GM15510 (cell line): Measurements from ENCODE around the gene ATP6V0D1.

Experiments used
- POLR2A ChIP-seq: IDR thresholded peaks from 3 replicates; pipeline ENCODE4 v1.6.1; 2011; ENCODE audit warnings: borderline replicate concordance; ENCODE audit not compliant: insufficient read length; ENCODE audit errors: extremely low read depth

Gene ATP6V0D1

GRCh38 chr16:67458121-67458641 lies 22.8 kb downstream of the ATP6V0D1 start:
- TF ChIP-seq POLR2A = no peak

- no peak for TF ChIP-seq POLR2A
Observed at GRCh38 chr16:67457611-67458010, 23.3 kb downstream of the ATP6V0D1 start.

- no peak for TF ChIP-seq POLR2A
Observed at GRCh38 chr16:67456391-67457081, 24.4 kb downstream of the ATP6V0D1 start.

GRCh38 chr16:67454852-67455251 lies 26.1 kb downstream of the ATP6V0D1 start:
- no peak for TF ChIP-seq POLR2A

GRCh38 chr16:67454104-67454503 lies 26.9 kb downstream of the ATP6V0D1 start:
- no peak for TF ChIP-seq POLR2A

GRCh38 chr16:67451704-67452435 lies 29.1 kb downstream of the ATP6V0D1 start:
- no peak for TF ChIP-seq POLR2A

- TF ChIP-seq POLR2A = no peak
Observed at GRCh38 chr16:67451061-67451703, 29.8 kb downstream of the ATP6V0D1 start.

GRCh38 chr16:67449739-67450138 lies 31.2 kb downstream of the ATP6V0D1 start:
- no peak for TF ChIP-seq POLR2A

GRCh38 chr16:67449336-67449735 lies 31.6 kb downstream of the ATP6V0D1 start:
- no peak for TF ChIP-seq POLR2A

GRCh38 chr16:67448580-67448979 lies 32.4 kb downstream of the ATP6V0D1 start:
- no peak for TF ChIP-seq POLR2A

GRCh38 chr16:67447508-67448076 lies 33.4 kb downstream of the ATP6V0D1 start:
- TF ChIP-seq POLR2A = no peak

GRCh38 chr16:67446968-67447507 lies 33.9 kb downstream of the ATP6V0D1 start:
- no peak for TF ChIP-seq POLR2A

GRCh38 chr16:67445913-67446907 lies 34.7 kb downstream of the ATP6V0D1 start:
- no peak for TF ChIP-seq POLR2A
